Stimulated activated naive CD8-positive, alpha-beta T cell treated with anti-CD3 and anti-CD28 coated beads, Interleukin-15, amount 100 ng/mL, for 72 hours (primary cell): ENCODE results near the gene ZNG1B.
"Not testable (repeated sequence)": the region's sequence is repeated elsewhere in the genome, so short reads cannot be mapped to it uniquely, and the experiment has no call there.

Experiments
- ATAC-seq: fragments of 150-1000 bp; cut with Tn5 transposase; 2 replicates; pipeline ENCODE4 v1.10.0; 2021; ENCODE audit warnings: mild to moderate bottlenecking, moderate library complexity
- DNase-seq, 2 donors: peaks; one replicate each; pipeline ENCODE4 v3.0.0; 2021 to 2022
- H3K27ac Mint-ChIP-seq, 2 donors: one replicate each; pipeline ENCODE4 v1.8.0; 2022; ENCODE audit warnings: mild to moderate bottlenecking in 2 of 2, mixed read lengths in 2 of 2, moderate library complexity in 2 of 2
- H3K27me3 Mint-ChIP-seq: one replicate; pipeline ENCODE4 v1.8.0; 2022; ENCODE audit warnings: mixed read lengths
- H3K4me1 Mint-ChIP-seq: one replicate; pipeline ENCODE4 v1.8.0; 2022; ENCODE audit warnings: mild to moderate bottlenecking, mixed read lengths
- H3K4me3 Mint-ChIP-seq, 2 donors: one replicate each; pipeline ENCODE4 v1.8.0; 2022; ENCODE audit warnings: mild to moderate bottlenecking in 2 of 2, mixed read lengths in 2 of 2, moderate library complexity in 1 of 2
- H3K9me3 Mint-ChIP-seq, 2 donors: one replicate each; pipeline ENCODE4 v1.8.0; 2022; ENCODE audit warnings: mixed read lengths in 2 of 2

Gene ZNG1B

DNA sequence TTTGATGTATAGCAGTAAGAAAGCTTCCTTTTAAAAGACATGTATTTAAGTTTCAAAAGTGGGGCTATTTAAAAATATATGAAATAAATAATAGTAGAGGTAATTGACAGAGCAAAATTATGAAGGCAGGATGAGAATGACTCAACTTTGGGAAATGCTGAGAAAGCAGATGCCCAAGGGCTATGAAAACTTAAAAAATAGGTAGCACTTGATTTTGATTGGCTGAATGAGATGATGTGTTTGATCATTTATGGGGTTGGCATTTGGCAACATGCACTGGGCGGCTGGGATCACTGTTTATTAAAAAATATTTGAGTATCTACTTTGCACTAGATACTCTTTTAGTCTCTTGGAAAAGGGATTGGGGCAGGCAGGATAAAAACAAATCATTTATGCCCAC lies 87.5 kb downstream of the ZNG1B start:
- ATAC-seq, H3K27me3 Mint-ChIP-seq, H3K27ac Mint-ChIP-seq, DNase-seq, H3K4me1 Mint-ChIP-seq, H3K4me3 Mint-ChIP-seq, H3K9me3 Mint-ChIP-seq: not testable (repeated sequence)

DNA sequence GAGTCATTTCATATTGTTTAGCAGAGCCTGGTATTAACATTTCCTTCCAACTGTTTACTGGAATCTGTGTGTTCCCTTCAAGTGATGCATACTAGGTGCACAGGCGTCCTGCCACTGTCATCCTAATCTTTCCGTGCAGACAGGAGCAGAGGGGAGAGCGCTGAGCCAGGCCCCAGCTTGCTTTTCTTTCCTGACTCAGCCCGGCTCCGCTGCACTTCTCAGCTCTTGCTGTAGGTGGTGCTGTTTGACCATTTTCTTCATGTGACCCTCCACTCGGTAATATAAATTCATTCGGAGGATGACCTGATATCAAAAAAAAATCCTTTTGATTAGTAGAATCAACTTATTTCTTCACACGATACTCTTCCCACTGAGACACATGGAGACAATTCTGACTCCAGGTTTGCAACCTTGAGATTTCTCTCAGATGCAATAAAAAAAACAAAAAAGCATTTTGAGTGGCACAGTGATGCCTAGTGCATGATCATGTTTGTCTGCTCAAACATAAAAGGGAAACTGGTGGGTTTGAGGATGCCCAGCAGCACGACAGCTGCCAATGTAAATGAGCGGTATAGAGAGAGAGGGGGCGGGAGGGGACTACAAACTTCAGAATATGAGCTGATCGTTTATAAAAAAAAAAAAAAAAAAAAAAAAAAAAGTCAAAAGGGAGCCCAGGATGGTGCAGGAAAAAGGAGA lies 90.0 kb downstream of the ZNG1B start:
- not testable (repeated sequence) for H3K27ac Mint-ChIP-seq, DNase-seq, H3K27me3 Mint-ChIP-seq, H3K4me1 Mint-ChIP-seq, H3K9me3 Mint-ChIP-seq, H3K4me3 Mint-ChIP-seq
- ATAC-seq: peak; percentile 84

DNA sequence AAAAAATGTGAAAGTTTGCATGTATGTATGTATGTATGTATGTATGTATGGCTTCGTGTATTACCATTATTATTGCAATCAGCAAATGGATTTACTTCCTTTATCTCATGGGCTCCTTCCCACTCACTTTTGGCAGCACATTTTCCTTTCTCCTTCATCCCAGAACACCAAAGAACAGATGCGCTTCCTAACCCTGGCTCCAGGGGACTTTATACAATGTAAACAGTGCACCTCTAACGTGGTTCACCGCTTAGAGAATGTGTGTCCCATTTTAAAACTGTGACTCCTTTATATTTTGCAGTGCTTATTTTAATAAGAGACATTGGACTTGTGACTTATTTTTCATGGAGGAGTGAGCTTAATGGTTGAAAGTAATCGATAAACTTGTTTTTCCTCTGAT lies 90.6 kb downstream of the ZNG1B start:
- ATAC-seq, H3K9me3 Mint-ChIP-seq, DNase-seq, H3K4me1 Mint-ChIP-seq, H3K4me3 Mint-ChIP-seq, H3K27ac Mint-ChIP-seq, H3K27me3 Mint-ChIP-seq: not testable (repeated sequence)

DNA sequence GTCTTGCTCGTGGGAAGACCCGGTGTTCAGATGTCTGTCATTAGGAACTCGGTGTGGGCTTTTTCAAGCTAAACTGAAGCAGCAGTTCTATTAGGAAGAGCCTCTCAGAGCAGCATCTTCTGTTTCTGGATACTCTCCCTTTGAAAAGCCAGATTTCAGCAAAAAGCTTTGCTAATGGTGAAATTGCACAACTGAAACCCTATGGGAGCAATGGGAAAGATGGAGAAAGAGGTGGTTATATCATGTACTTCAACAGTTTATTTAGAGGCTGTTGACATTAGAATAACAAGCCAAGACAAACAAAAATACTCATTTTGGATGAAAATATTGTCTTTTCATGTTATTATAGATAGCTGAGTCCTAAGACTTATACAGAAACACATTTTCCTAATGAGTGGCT lies 91.4 kb downstream of the ZNG1B start:
- H3K4me1 Mint-ChIP-seq, H3K9me3 Mint-ChIP-seq, DNase-seq, H3K27me3 Mint-ChIP-seq, ATAC-seq, H3K4me3 Mint-ChIP-seq, H3K27ac Mint-ChIP-seq: not testable (repeated sequence)

DNA sequence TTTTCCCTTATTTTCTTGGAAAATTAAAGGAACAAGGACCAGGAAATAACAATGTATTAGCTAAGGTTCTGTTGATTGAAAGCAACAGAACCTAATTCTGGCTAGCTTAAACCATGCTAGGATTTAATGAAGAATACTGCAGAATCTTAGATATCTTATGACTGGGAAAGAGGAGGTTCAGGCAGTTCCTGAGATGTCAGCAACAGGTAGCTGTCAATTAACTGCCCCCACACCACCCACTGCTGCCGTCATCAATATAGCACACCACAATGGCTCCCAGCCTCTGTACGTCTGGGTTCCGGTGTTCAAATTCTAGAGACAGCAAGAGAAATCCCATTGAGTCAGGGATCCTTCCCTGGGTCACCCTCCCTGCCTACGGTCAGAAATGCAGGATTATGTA lies 95.5 kb downstream of the ZNG1B start:
- not testable (repeated sequence) for H3K27me3 Mint-ChIP-seq, ATAC-seq, H3K4me3 Mint-ChIP-seq

DNA sequence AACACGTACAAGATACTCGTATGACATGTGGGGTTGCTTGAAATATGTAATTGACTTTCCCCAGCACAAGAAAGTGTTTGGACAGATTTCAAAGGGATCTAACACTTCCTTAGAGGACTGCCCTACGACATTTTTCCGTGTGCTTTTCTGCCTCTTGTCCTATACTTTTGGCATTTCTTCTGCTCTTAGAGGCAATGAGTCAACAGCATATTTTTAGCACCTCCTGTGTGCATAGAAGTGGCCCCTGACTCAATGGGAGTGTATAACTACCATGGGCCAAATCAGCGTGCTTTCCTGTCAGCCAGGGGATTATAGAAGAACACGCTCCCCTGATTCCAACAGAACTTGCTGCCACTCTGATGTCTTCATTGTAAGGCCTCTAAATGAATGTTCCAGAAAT lies 99.1 kb downstream of the ZNG1B start:
- DNase-seq, ATAC-seq, H3K4me3 Mint-ChIP-seq, H3K4me1 Mint-ChIP-seq, H3K27ac Mint-ChIP-seq, H3K9me3 Mint-ChIP-seq: not testable (repeated sequence)
- peaks cover 10% of the 10 kb centered on the region for H3K27me3 Mint-ChIP-seq

More for the DNA sequence above, 95.5 kb downstream of the ZNG1B start:
- not testable (repeated sequence) for H3K27ac Mint-ChIP-seq, H3K4me1 Mint-ChIP-seq, DNase-seq, H3K9me3 Mint-ChIP-seq

- ATAC-seq, H3K9me3 Mint-ChIP-seq: not testable (repeated sequence)
Measured at GRCh38 chr2:113540834-113541203, 103.3 kb downstream of the ZNG1B start.

DNA sequence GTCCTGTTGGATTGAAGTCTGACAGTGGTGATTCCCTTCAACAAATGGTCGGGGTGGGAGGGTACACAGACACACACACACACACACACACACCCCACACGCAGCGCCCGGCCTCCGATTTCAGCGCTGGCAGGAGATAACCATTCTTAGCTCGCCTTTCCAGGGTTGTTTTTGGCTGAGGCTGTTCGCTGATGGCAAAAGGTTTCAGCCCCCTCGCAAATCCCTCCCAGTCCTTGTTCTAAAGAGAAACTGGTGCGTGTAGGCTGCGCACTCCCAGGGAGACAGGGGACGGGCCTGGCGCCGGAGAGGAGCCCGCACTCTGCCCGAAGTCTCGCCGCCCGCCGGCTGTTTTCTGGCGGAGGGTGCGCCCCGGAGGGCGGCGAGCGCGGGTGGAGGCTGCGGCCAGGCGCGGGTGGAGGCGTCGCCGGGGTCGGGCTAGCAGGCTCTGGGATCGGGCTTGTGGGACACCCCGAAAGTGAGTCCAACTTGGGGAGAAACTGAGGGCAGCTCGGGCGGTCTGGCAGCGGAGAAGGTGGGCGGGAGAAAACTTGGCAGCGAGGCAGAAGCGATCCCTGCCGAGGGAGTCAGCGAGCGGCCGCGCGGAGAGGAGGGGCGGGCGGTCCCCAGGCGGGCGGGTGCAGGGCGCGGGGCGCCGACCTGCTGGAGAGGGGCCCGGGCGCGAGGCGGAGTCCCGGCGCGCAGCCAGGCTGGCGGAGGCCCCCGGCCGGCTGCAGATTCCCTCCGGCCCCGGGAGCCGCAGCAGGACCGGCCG lies 103.9 kb downstream of the ZNG1B start:
- DNase-seq (peak; percentile 18 to 33), ATAC-seq (peak; percentile 80)
- not testable (repeated sequence) for H3K9me3 Mint-ChIP-seq, H3K4me1 Mint-ChIP-seq, H3K27ac Mint-ChIP-seq
- peaks cover 19% of the 10 kb centered on the region for H3K27me3 Mint-ChIP-seq
- peak overlapping the region; percentile 75 to 76 for H3K4me3 Mint-ChIP-seq

More at GRCh38 chr2:113540834-113541203, 103.3 kb downstream of the ZNG1B start:
- H3K4me1 Mint-ChIP-seq, DNase-seq, H3K27ac Mint-ChIP-seq: not testable (repeated sequence)
- peak overlapping the region; percentile 75 to 76 for H3K4me3 Mint-ChIP-seq
- peaks cover 19% of the 10 kb centered on the region for H3K27me3 Mint-ChIP-seq

DNA sequence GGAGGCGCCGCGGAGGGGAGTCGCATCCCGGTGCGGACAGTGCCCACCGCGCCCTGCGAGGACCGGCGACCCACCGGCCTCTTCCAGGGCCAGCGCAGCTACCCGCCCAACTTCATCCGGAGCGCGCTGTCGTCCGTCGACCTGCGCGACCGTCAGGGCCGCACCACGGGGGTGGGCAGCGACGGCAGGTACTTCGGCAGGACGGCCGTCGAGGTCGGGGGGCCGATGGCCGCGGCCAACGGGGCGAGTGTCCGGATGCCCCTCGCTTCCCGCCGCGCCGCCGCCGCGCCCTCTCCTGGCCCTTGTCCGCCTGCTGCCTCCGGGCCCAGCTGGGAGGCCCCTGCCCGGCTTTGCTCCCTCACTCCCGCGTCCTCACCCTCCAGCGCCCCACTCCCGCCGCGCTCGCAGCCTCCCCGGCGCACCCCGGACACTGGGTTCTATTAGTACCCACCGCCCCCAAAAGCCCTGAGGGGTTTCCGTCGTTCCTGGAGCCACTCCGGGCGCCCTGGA lies 104.5 kb downstream of the ZNG1B start:
- peaks cover 19% of the 10 kb centered on the region for H3K27me3 Mint-ChIP-seq
- peak overlapping the region; percentile 81 to 89 for H3K4me3 Mint-ChIP-seq
- peak; percentile 60 for ATAC-seq
- H3K9me3 Mint-ChIP-seq, H3K4me1 Mint-ChIP-seq: not testable (repeated sequence)
- DNase-seq: peak in 1 of 2 donors; percentile 11
- peak overlapping the region in 1 of 2 donors; percentile 60 for H3K27ac Mint-ChIP-seq

GRCh38 chr2:113542529-113542928 lies 105.0 kb downstream of the ZNG1B start:
- not testable (repeated sequence) for H3K4me1 Mint-ChIP-seq, ATAC-seq, DNase-seq, H3K9me3 Mint-ChIP-seq
- H3K27me3 Mint-ChIP-seq: peaks cover 19% of the 10 kb centered on the region
- H3K4me3 Mint-ChIP-seq: peak overlapping the region; percentile 81 to 89
- peak overlapping the region in 1 of 2 donors; percentile 60 for H3K27ac Mint-ChIP-seq
